Activated CD4-positive, alpha-beta T cell treated with anti-CD3 and anti-CD28 coated beads, Interleukin-2, amount 50 U/mL, for 1 hour (primary cell): Measurements from ENCODE around the gene SSBP2.
"Not testable (repeated sequence)": the region's sequence is repeated elsewhere in the genome, so short reads cannot be mapped to it uniquely, and the experiment has no call there.

Source experiments
- DNase-seq: peaks from one replicate; pipeline ENCODE4 v3.0.0-alpha.2; 2020

SSBP2 gene

DNA sequence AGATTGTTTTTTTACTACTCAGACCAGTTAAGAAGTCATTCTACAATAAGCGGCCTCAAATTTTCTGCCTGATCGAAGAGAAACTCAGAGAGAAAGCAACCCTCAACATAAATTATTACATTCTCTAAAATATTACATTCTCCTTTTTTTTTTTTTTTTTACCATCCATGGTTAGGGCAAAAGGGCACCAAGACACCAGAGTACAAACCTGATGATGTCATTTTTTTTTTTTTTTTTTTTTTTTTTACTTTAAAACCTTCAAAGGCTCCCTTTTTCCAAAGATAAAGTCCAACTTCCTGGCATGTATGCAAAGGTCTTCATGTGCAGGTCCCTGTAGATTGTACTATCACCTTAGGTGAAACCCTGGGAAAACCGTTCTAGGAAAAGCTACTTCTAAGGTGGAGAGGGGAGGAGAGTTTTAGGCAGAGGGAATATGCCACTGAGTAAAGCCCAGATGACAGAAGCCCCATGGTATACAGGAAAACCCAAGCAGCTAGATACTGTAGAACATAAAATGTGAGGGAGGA is 104.4 kb downstream of the SSBP2 start:
- no peak for DNase-seq

DNA sequence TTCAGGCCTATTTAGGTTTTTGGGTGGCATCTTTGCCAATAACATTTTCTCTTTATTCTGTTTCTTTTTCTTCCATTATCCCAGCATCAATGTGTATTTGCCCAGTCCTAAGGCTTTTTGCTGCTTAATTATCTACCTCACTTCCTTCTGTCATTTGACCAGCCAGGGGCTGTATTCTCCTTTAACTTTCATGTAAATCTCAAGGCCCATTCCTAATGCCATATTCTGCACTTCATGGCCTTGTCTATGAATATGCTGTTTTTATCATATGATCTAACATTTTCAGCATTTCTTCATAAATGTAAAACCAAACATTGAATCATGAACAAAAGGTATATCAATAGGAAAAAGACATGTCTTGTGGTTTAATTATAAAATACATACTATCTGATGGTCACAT is 108.7 kb downstream of the SSBP2 start:
- DNase-seq: no peak

DNA sequence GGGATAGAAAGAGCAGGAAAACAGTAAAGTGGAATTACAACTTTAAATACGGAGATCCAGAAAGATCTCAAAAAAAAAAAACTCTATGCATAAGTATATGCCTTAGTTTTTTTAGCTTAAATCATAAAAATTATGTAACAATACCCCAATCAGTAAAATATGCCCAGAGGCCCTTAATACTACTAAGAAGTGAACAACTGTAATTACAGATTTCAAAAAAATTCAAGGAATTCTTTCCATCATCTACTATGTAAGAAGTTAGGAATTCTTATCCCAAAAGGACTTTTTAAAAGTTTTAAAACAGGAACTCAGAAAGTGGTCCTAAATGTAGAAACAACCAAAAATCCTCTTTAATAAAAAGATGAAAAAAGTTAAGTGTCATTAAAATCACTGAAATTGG is 111.3 kb downstream of the SSBP2 start:
- no peak for DNase-seq

DNA sequence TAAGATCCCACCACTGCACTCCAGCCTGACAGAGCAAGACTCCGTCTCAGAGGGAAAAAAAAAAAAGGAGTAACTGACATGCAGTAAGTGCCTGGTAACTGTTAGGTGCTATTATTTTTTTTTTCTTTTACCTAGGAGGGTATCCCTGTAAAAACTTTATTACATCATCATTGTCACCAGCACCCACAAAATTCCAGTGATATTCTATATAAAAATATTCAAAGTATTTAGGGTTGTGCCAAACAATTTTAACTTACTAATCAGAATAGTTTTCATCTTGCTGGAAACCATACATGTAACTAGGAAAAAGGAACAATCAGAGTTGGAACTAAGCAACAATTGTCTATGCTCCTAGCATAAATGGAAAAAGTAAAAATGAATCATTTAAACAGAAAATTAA is 112.4 kb downstream of the SSBP2 start:
- no peak for DNase-seq

DNA sequence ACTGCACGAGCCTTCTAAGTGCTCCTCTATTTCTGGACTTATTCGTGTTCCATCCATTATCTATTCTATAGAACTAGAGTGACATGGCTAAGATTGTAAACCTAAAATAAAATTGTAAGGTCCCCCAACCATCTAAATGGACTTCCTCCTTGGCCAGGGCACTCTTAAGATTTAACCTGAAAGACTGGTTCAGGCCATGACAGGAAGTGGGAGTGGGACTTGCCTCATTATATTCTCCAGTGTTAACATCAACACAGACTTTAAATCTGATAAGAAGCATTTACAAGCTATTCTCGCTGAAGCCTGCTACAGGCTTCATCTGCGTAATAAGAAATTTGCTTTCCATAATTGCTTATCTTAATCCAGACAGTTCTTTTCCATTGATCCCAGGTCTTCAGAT is 117.0 kb downstream of the SSBP2 start:
- DNase-seq: no peak

DNA sequence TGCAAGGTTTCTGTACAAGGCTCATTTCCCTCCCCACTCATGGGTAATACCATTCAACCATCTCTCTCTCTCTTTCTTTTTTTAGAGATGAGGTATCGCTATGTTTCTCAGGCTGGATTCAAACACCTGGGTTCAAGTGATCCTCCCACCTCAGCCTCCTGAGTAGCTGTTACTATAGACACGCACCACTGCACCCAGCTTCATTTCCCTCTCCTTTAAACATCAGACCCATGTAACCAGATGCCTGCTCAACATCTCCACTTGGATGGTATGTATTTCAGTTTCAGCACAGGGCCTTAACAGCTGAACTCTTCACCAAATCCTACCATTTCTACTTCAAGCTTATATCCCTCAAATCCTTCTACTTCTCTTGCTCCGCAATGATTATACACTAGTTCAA is 117.4 kb downstream of the SSBP2 start:
- no peak for DNase-seq

DNA sequence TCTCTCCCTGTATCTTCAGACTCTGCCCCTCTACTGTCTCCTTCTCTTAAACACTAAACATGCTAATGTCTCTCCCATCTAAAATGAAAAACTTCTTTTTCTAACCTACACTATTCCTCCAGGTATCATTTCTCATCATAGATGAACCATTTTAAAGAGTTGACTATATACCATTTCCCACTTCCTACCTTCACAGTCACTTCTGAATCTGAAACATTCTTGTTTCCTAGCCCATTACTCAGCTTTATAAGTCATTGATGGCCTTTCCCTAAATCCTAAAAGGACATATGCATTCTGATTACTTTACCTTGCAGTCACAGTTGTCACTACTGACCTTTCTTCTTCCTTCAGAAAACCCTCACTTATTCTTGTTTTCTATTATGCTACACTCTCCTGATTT is 118.2 kb downstream of the SSBP2 start:
- DNase-seq: no peak

DNA sequence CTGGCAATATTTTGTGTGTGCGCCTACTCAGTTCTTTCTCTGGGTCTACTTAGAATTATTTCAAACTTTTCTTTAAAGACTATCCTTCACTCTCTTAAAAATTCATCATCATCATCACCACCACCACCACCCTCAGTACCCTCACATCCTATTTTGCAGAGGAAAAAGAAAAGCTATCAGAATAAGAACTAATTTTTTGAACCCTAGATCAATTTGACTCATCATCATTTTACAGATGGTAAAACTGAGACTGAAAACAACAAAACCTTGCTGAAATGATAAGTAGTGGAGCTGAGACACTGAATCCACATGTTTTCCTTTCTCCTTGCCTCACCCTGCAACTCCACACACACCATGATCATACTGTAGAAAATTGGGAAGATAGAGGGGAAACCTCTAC is 119.3 kb downstream of the SSBP2 start:
- no peak for DNase-seq

DNA sequence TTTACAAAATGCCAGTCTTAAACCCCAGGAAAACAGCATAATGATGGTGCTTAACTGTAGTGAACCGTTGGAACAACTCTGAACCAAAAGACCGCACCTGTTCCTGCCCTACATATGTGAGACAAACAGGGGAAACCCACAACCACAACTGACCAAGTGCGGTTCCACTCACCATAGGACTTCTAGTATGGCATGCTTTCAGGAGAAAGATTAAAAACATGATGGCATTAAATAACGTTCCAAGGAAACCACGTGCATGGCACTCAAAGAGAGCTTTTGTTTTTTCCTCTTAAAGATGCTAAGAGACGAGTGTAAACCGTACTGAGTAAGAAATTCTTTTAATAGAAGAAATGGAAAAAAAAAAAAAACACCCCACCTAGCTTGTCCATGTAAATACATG is 119.8 kb downstream of the SSBP2 start:
- peak; percentile 6 for DNase-seq

DNA sequence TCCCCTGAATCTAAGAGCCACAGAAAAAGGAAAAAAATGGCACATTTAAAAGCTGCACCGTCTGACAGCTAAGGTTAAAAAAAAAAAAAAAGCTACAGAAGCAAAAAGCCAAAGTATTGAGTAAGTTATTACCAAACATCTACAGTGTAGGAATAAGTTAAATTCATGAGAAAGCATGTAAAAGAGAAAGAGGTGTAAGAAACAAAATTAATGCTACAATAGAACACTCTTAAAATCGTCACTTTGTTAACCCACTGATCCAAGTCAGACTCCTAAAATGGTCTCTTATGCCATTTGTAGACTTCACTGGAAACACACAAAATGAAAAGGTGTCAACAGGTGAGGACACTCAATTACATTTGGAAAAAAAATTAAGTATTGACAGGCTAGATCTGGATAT is 120.2 kb downstream of the SSBP2 start:
- no peak for DNase-seq

DNA sequence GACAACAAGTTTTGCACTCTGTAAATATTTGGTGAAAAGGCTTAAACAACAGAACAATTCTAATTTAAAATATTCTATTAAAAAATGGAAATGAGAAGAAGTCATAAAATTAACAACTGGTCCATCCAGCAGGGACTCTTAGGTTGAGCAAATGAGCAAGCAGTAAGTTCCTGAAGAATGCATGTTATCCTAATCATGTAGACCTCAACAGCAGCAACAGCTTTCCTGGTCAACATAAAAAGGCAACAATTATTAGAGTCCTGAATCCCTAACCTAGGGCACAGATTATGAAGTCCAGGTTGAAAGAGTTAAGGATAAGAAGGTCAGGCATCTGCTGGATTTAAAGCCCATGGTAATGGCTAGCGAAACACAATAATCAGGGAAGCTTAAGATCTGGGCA is 120.9 kb downstream of the SSBP2 start:
- no peak for DNase-seq

DNA sequence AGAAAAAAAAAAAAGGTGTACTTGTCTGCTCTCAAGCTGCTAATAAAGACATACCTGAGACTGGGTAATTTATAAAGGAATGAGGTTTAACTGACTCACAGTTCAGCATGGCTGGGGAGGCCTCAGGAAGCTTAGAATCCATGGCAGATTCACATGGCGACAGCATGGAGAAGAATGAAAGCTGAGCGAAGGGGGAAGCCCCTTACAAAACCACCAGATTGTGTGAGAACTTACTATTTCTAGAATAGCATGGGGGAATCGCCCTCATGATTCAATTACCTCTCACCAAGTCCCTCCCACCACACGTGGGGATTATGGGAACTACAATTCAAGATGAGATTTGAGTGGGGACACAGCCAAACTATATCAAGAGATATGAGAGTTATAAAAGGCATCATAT is 122.8 kb downstream of the SSBP2 start:
- not testable (repeated sequence) for DNase-seq

DNA sequence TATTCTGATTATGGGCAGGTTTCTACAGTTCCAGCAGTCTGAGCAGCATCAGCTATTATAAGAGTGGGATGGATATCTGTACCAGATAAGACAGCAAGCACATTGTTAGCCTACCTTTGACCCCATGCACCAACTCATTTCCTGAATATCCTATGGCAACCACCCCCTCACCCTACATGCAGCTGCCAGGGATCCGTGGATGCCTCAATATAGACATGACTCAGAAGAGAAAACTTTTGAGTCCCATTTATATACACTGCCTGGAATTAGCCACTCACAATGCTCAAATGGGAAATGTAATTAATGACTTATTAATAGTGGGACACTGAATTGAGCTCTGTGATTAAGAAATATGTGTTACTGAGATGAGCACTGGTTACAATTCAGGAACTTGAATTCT is 124.4 kb downstream of the SSBP2 start:
- no peak for DNase-seq

DNA sequence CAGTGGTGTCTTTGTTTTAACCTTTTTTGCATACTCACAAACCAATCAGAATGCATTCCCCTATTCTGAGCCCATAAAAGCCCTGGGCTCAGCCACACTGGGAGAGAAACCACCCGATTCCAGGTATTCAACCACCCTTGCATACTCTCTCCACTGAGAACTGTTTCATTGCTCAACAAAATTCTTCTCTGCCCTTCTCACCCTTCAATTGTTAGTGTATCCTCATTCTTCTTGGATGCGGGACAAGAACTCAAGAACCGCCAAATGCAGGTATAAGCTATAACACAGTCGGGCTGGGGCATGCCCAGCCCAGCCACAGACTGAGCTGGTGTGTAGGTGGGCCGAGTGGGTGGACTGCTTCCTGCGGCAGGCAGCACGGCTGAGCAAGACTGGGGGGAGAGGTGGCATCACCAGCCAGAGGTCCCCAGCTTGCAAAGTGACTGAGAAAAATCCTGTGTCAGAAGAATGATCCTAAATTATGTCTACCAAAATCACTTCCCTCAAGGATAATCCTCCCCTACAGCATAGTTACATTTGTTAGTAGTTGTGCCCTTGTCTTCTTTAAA is 141.0 kb downstream of the SSBP2 start:
- no peak for DNase-seq

DNA sequence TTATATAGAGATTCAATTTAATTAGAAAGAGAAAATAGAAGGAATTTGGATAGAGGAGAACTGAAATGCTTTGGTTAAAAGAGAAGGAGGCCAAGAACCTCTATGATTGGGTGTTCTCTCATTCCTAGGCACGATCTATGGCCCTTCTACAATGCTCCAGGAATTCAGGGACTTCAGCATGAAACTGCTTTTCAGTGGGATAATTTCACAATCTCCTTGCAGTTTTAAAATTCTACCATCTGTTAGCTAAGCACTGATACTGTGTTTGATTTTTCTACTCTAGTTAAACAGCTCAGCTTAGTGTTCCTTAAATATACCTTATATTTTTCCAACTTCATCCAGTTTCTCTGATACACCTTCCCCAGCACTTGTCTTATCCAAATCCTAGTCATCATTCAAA is 141.9 kb downstream of the SSBP2 start:
- no peak for DNase-seq

DNA sequence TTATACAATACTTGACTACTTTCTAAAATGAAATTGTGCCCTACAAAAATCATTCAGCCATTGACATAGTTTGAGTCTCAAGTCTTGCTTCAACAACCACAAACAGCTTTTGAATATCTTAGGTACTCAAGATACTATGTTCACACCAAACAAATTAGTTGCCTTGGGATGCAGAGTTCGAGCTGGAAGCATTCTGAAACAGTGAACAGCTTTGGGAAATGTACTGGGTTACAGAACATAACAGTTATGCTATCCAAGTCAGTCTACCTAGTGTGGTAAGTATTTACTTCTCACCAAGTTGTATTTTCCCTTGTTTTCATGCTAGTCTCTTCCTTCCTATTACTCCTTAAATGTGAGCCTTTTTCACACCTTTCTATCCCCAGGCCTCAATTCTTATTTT is 143.2 kb downstream of the SSBP2 start:
- no peak for DNase-seq

DNA sequence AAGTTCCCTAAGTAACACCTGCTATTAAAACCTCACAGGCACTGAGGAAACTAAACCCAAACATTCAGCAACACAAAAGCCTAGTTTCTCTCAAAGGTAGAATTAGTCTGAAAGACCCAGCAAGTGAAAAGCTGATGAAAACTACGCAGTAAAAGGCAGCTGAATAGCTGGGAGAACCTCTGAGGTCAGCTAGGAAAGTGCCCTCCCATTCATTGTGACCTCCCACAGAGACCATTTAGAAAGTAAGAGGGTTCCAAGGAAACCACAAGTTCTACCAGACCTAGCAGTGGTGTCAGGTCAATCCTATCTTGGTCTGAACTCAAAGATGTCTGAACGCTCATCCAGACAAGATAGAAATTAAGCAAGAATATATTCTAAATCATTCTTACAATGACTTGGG is 144.7 kb downstream of the SSBP2 start:
- no peak for DNase-seq

DNA sequence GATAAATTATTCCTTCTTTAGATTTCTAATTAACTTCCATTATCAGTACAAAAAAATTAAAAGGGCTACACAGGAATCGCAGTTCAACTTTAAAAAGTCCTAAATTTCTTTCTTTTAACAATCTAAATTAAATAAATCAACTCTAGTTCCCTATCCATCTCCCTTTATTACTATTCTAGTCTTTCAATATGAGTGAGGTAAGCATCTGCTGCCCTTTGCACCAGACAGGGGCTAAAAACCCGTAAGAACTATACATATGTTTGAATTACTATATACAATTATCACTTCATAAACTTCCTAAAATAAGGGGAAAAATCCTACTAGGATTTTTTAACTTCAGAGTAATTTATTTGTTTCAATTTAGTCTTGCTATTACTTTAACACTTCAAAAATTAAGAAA is 145.6 kb downstream of the SSBP2 start:
- DNase-seq: no peak

DNA sequence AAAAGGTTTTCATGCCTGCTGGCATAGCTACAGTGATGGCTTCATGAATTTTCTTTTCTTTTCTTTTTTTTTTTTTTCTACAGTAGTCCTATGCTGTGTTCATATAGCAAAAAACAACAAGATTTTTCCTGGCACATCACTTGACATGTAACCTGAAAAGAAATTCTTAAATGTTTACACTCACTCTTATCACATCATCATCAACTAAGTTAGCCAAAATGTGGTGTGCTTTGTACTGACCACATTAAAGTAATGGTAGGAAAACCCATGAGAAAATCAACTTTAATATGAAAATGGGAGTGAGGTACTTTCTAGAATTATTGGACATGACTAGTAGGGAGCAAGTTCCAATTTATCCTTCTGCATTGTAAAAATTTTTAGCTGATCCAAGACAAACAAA is 146.7 kb downstream of the SSBP2 start:
- DNase-seq: no peak

DNA sequence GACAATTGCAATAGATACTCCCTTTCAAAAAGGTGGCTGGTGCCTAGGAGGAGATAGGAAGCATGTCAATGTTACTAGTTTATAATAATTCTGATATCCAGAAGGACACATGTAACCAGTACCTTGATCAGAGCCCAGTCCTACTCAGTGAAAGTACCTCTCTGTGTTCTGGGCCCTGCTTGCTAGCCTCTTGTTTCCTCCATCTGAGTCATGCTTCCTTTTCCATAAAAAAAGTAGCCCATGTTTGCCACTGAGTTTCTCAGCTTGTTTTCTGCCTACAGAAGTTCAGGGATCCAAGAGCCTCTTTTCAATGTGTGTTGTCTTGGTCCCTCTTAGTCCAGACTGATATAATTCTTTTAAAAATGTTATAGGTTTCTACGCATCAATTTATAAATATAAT is 149.0 kb downstream of the SSBP2 start:
- no peak for DNase-seq

DNA sequence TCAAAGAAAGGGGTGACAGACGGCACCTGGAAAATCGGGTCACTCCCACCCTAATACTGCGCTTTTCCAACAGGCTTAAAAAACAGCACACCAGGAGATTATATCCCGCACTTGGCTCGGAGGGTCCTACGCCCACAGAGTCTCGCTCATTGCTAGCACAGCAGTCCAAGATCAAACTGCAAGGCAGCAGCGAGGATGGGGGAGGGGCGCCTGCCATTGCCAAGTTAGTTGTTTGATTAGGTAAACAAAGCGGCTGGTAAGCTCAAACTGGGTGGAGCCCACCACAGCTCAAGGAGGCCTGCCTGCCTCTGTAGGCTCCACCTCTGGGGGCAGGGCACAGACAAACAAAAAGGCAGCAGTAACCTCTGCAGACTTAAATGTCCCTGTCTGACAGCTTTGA is 158.8 kb downstream of the SSBP2 start:
- not testable (repeated sequence) for DNase-seq

DNA sequence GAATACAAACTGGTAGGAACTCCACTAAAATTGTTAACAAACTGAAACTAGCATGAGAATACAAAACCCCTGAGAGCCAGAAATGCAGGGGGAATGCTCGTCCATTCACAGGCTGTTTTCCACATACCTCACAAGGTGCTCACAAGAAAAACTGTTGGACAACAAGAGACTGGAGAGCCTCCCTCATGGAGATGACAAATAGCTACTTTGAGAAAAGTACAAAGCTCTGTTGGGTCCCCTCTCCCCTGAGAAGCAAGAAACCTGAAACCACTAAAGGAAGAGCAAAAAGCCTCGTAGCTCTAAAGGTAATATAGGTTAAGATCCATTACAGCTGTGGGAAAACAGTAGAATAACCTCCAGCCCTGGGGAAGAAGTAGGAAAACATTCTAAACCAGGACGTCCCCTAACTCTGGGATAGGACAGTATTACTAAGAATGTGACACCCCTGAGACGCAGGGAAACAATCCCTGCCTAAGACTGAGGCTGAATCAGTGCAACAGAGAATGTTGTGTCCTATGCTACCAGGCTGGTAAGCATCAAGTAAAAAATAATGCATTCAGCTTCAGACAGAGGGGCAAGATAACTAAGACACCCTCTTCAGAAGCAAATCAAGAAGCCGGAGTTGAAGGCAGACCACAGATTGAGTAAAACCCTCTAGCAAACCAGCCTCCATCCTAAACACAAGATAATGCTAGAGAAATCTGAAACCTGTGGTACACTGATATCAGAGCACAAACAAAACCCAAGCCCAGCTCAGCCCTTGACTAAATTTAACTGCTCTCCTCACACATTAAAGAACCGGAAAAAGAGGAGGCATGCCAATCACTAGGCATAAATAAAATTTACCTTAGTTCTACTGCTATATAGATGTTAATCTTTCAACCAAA is 160.2 kb downstream of the SSBP2 start:
- no peak for DNase-seq

DNA sequence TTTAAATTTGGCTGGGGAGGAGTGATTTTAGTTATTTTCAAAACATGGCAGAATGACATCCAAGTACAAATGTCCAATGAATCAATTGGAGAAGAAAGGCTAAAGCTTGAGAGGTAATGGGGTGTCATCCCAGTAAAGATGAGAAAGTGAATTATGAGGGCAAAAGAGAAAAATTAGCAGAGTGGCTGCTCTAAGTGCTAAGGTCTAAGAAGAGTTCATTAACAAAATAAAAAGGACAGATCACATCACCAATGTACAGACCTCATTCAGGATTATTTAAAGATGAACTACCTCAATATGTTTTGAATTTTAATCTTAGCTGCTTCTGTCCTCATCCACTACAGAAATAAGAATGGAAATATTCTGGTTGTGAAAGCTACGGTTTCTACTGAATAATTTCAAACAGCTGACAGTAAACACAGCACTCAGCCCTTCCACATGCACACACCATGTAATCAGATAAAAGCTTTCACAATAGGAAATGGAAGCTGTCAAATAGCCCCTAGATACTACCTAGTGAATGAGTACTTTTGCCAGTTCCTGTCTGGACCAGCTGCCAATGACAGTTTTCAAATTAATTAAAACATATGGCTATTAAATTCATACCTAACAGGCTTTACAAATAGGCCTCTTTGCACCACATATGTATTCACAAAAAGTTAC is 171.5 kb downstream of the SSBP2 start:
- no peak for DNase-seq

DNA sequence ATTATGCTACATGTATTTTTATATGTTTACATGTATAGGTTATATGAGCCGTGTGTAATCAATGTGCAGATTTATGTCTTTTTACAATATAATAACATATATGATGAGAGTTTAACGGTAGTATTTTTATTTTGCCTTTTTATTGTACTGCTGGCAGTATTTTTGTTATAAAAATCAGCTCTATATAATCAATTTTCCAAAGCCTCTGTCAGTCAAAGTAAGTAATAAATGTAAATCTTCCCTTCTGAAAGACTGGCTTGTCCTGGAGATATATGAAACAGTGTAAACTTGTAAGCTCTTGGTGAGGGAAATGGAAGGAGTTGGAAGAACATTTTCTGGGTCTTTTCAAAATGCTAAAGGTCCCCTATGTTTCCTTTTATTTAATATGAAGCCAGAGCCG is 173.8 kb downstream of the SSBP2 start:
- no peak for DNase-seq
